ENCODE results near the gene BARHL1.

The BARHL1 gene

GRCh38 chr9:132590037-132590317 lies 7.6 kb downstream of the BARHL1 start:
- TF ChIP-seq, protein P1, sequence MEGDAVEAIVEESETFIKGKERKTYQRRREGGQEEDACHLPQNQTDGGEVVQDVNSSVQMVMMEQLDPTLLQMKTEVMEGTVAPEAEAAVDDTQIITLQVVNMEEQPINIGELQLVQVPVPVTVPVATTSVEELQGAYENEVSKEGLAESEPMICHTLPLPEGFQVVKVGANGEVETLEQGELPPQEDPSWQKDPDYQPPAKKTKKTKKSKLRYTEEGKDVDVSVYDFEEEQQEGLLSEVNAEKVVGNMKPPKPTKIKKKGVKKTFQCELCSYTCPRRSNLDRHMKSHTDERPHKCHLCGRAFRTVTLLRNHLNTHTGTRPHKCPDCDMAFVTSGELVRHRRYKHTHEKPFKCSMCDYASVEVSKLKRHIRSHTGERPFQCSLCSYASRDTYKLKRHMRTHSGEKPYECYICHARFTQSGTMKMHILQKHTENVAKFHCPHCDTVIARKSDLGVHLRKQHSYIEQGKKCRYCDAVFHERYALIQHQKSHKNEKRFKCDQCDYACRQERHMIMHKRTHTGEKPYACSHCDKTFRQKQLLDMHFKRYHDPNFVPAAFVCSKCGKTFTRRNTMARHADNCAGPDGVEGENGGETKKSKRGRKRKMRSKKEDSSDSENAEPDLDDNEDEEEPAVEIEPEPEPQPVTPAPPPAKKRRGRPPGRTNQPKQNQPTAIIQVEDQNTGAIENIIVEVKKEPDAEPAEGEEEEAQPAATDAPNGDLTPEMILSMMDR (conservative IDR thresholded peaks at IDR 0.05; ENCODE audit: control insufficient read depth, insufficient read depth, low read depth, low read length): no peak
- DNase-seq (ENCODE audit: low read depth): no peak
- no peak overlapping the region for H3K4me3 ChIP-seq (ENCODE audit: control insufficient read depth, low read depth, low read length)

GRCh38 chr9:132590318-132591182 lies 8.1 kb downstream of the BARHL1 start:
- TF ChIP-seq, protein P1 (conservative IDR thresholded peaks at IDR 0.05; ENCODE audit: control insufficient read depth, insufficient read depth, low read depth, low read length): no peak
- H3K4me3 ChIP-seq (ENCODE audit: control insufficient read depth, low read depth, low read length): no peak overlapping the region
- no peak for DNase-seq (ENCODE audit: low read depth)

DNA sequence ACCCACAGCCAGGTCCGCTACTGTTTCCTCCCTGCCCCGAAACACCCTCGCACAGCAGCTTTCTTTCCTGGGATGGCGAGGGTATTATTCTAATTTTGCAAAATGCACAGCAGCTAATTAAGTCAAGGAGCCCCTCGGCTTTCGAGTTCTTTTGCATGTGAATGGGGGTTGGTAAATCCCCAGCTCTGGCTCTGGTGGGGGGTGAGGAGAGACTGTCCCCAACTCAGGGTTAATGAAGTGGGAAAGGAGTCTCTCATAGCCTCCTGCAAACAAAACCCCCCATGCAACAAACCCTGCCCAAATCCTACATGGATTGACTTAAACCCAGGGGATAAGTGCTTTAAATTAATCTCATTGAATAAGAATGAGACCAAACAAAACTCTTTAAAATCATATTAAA lies 8.8 kb downstream of the BARHL1 start:
- no peak overlapping the region for H3K4me3 ChIP-seq (ENCODE audit: control insufficient read depth, low read depth, low read length)
- TF ChIP-seq, protein P1 (conservative IDR thresholded peaks at IDR 0.05; ENCODE audit: control insufficient read depth, insufficient read depth, low read depth, low read length): no peak
- no peak for DNase-seq (ENCODE audit: low read depth)

GRCh38 chr9:132591751-132592314 lies 9.4 kb downstream of the BARHL1 start:
- TF ChIP-seq, protein P1 (conservative IDR thresholded peaks at IDR 0.05; ENCODE audit: control insufficient read depth, insufficient read depth, low read depth, low read length): no peak
- no peak for DNase-seq (ENCODE audit: low read depth)

GRCh38 chr9:132592451-132592850 lies 10.0 kb downstream of the BARHL1 start:
- DNase-seq (ENCODE audit: low read depth): no peak
- TF ChIP-seq, protein P1 (conservative IDR thresholded peaks at IDR 0.05; ENCODE audit: control insufficient read depth, insufficient read depth, low read depth, low read length): no peak
- H3K4me3 ChIP-seq (ENCODE audit: control insufficient read depth, low read depth, low read length): no peak overlapping the region

More at GRCh38 chr9:132591751-132592314, 9.4 kb downstream of the BARHL1 start:
- H3K4me3 ChIP-seq (ENCODE audit: control insufficient read depth, low read depth, low read length): no peak overlapping the region

DNA sequence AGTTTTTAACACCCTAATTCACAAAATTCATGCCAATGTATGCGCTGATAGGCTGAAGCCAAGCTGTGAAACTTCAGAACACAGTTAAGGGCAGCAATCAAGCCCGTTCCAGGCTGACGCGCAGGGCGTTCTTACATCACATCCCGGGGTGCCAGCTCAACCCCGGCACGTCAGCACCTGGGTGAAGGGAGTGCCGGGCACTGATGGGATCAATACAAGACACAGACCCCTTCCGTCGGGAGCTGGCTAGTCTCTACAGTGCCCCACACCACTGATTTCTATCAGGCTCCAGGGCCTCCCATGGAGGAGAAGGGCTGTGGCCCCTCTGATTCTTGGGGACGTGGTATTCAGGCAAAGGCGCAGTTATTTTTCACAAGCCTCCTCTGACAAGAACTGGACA lies 12.0 kb downstream of the BARHL1 start:
- TF ChIP-seq, protein P1 (conservative IDR thresholded peaks at IDR 0.05; ENCODE audit: control insufficient read depth, insufficient read depth, low read depth, low read length): no peak
- H3K4me3 ChIP-seq (ENCODE audit: control insufficient read depth, low read depth, low read length): no peak overlapping the region
- DNase-seq (ENCODE audit: low read depth): no peak

Measured in fibroblast of mammary gland (primary cell).